ENCODE measurements around the gene KLF17. TPM values are rescaled to one million over a fixed set of nuclear protein-coding genes. Genes with fewer than 3 reads are reported as not detected.

Gene KLF17
- total RNA-seq, 2 donors from 2014 or later: not detected

DNA sequence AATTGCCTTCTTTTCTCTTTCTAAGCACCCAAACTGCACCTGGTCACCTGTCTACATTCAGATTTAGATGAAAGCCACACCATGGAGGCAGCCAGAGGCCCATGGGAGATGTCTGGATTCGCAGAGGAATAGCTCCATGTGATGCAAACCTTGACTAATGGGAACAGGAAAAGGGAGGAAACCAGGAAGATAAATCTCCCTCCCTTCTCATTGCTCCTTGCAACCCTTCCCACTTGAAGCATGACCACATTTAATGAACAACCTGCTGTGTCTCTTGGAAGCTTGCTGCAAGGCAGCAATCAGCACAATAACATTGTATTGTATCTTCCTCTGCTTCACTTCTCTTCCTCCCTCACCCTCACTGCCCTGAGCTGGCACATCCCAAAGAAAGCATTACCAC lies 42.6 kb upstream of the KLF17 start:
- Histone ChIP-seq H3K27ac (ENCODE audit: low read depth, low read length) (no peak overlapping the region), H3K27me3 (ENCODE audit: control insufficient read depth, insufficient read depth, low read length, poor library complexity, severe bottlenecking) (peaks cover 43% of the 10 kb centered on the region)
- no peaks in the 10 kb centered on the region for H3K4me1 Mint-ChIP-seq

DNA sequence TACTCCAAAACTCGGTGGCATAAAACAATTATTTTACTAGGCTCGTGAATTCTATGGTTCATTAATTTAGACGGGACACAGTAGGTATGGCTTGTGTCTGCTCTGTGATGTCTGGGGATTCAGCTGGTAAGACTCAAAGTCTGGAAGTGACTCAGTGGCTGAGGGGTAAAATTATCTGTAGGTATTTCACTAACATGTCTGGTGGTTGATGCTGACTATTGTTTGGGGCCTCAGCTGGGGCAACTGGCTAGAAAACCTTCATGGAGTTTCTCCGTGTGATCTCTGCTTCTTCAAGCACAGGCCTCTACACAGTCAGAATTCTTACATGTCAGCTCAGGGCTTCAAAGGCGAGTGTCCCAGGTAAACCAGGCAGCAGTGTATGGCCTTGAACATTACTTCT lies 41.2 kb upstream of the KLF17 start:
- Histone ChIP-seq H3K36me3 (ENCODE audit: control insufficient read depth, insufficient read depth, low read length) (no peaks in the 10 kb centered on the region), H3K9ac (ENCODE audit: extremely low read depth, low read length, poor library complexity, severe bottlenecking) (no peak overlapping the region), H3K27ac (ENCODE audit: low read depth, low read length) (no peak overlapping the region), H3K9me3 (ENCODE audit: control insufficient read depth, low read length) (no peaks in the 10 kb centered on the region), H3K4me3 (ENCODE audit: low read length) (no peak overlapping the region), H3K27me3 (ENCODE audit: control insufficient read depth, insufficient read depth, low read length, poor library complexity, severe bottlenecking) (peaks cover 54% of the 10 kb centered on the region), H3K4me1 (ENCODE audit: control insufficient read depth, insufficient read depth, low read length) (no peaks in the 10 kb centered on the region)
- no peak for DNase-seq
- TF ChIP-seq, protein P1, sequence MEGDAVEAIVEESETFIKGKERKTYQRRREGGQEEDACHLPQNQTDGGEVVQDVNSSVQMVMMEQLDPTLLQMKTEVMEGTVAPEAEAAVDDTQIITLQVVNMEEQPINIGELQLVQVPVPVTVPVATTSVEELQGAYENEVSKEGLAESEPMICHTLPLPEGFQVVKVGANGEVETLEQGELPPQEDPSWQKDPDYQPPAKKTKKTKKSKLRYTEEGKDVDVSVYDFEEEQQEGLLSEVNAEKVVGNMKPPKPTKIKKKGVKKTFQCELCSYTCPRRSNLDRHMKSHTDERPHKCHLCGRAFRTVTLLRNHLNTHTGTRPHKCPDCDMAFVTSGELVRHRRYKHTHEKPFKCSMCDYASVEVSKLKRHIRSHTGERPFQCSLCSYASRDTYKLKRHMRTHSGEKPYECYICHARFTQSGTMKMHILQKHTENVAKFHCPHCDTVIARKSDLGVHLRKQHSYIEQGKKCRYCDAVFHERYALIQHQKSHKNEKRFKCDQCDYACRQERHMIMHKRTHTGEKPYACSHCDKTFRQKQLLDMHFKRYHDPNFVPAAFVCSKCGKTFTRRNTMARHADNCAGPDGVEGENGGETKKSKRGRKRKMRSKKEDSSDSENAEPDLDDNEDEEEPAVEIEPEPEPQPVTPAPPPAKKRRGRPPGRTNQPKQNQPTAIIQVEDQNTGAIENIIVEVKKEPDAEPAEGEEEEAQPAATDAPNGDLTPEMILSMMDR (conservative IDR thresholded peaks at IDR 0.05): no peak
- Mint-ChIP-seq H3K27ac (no peak overlapping the region), H3K9me3 (no peaks in the 10 kb centered on the region), H3K36me3 (ENCODE audit: low read depth) (no peaks in the 10 kb centered on the region), H3K4me3 (no peak overlapping the region), H3K27me3 (ENCODE audit: insufficient read depth) (peaks cover 29% of the 10 kb centered on the region), H3K4me1 (no peaks in the 10 kb centered on the region)
- 89 to 93% methylated on average over 4 to 5 of the region's 5 CpGs for WGBS, 2 experiments (ENCODE audit: insufficient coverage in 1 of 2, insufficient read length in 1 of 2)

More for the DNA sequence above, 42.6 kb upstream of the KLF17 start:
- Mint-ChIP-seq H3K9me3 (no peaks in the 10 kb centered on the region), H3K27me3 (ENCODE audit: insufficient read depth) (peaks cover 23% of the 10 kb centered on the region), H3K4me3 (no peak overlapping the region), H3K36me3 (ENCODE audit: low read depth) (no peaks in the 10 kb centered on the region), H3K27ac (no peak overlapping the region)
- no peaks in the 10 kb centered on the region for H3K9me3 ChIP-seq (ENCODE audit: control insufficient read depth, low read length)
- WGBS, 2 experiments (ENCODE audit: insufficient coverage in 1 of 2, insufficient read length in 1 of 2): 81% methylated on average over 1 of the region's 1 CpG; no CpG with 5 or more reads in 1 of the 2 experiments
- H3K4me1 ChIP-seq (ENCODE audit: control insufficient read depth, insufficient read depth, low read length): no peaks in the 10 kb centered on the region
- TF ChIP-seq, protein P1 (conservative IDR thresholded peaks at IDR 0.05): no peak
- DNase-seq: no peak
- no peaks in the 10 kb centered on the region for H3K36me3 ChIP-seq (ENCODE audit: control insufficient read depth, insufficient read depth, low read length)
- H3K4me3 ChIP-seq (ENCODE audit: low read length): no peak overlapping the region
- H3K9ac ChIP-seq (ENCODE audit: extremely low read depth, low read length, poor library complexity, severe bottlenecking): no peak overlapping the region

DNA sequence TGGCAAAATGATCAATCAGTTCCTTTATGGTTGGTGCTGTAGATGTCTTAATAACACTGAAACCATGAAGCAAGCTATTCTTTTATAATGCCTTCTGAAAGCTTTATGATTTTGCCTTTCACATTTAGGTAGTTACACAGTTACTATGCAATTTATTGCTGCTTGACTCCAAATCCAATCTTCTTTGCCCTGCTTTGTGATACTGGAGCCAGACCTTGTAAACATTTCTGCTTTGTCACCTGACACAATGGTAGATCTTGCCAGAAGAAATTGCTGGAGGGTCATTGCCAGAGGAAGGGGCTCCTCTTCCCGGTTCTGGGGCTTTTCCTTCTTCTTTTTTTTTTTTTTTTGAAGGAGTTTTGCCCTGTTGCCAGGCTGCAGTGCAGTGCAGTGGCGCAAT lies 40.5 kb upstream of the KLF17 start:
- no peak for DNase-seq
- Histone ChIP-seq H3K27me3 (ENCODE audit: control insufficient read depth, insufficient read depth, low read length, poor library complexity, severe bottlenecking) (peaks cover 59% of the 10 kb centered on the region), H3K4me3 (ENCODE audit: low read length) (no peak overlapping the region), H3K27ac (ENCODE audit: low read depth, low read length) (no peak overlapping the region), H3K9me3 (ENCODE audit: control insufficient read depth, low read length) (no peaks in the 10 kb centered on the region), H3K36me3 (ENCODE audit: control insufficient read depth, insufficient read depth, low read length) (no peaks in the 10 kb centered on the region), H3K4me1 (ENCODE audit: control insufficient read depth, insufficient read depth, low read length) (no peaks in the 10 kb centered on the region), H3K9ac (ENCODE audit: extremely low read depth, low read length, poor library complexity, severe bottlenecking) (no peak overlapping the region)
- Mint-ChIP-seq H3K27me3 (ENCODE audit: insufficient read depth) (peaks cover 28% of the 10 kb centered on the region), H3K4me1 (no peaks in the 10 kb centered on the region), H3K4me3 (no peak overlapping the region), H3K27ac (no peak overlapping the region), H3K36me3 (ENCODE audit: low read depth) (no peaks in the 10 kb centered on the region), H3K9me3 (no peaks in the 10 kb centered on the region)
- WGBS, 2 experiments (ENCODE audit: insufficient coverage in 1 of 2, insufficient read length in 1 of 2): 70 to 100% methylated on average over 2 of the region's 2 CpGs
- TF ChIP-seq, protein P1 (conservative IDR thresholded peaks at IDR 0.05): no peak
